Measurements from ENCODE around the gene TMEM143. TPM values are rescaled to one million over a fixed set of nuclear protein-coding genes. Genes with fewer than 3 reads are reported as not detected.

TMEM143 gene
- polyA plus RNA-seq, 3 donors: 1.7 to 11.9 (median 2.1) TPM

GRCh38 chr19:48390188-48391099 lies 26.7 kb upstream of the TMEM143 start:
- intact Hi-C loops (cut with micrococcal nuclease): loop anchor here in 1 of 2 donors (10.0 kb wide), 1 partner anchor 54 kb away; the partner anchor contains the start of gene GRWD1
- Histone ChIP-seq H3K27me3 (ENCODE audit: control insufficient read depth in 2 of 2, insufficient read depth in 2 of 2, low read length in 2 of 2) (peaks cover 25 to 33% of the 10 kb centered on the region in 2 donors), H4K20me1 (ENCODE audit: insufficient read depth, low read length) (peaks cover 5% of the 10 kb centered on the region), H3K4me2 (replicated peaks; ENCODE audit: extremely low read depth, low read length, poor library complexity, severe bottlenecking) (peak overlapping the region; percentile 91), H3K36me3 (replicated peaks in 1 of 2; ENCODE audit: control insufficient read depth in 1 of 2, insufficient read depth in 2 of 2, low read length in 2 of 2) (peaks cover 18 to 41% of the 10 kb centered on the region in 2 donors), H3K4me3 (replicated peaks in 1 of 3; ENCODE audit: low read depth in 2 of 3, low read length in 3 of 3) (peak overlapping the region; percentile 77 to 97 (median 92)), H3K79me2 (ENCODE audit: insufficient read depth, low read length) (peaks cover 21% of the 10 kb centered on the region), H2AFZ (ENCODE audit: insufficient read depth, low read depth, low read length, poor library complexity, severe bottlenecking) (peak overlapping the region; percentile 91), H3K9ac (ENCODE audit: insufficient read depth, low read length, poor library complexity, severe bottlenecking) (peak overlapping the region; percentile 94), H3K9me3 (replicated peaks in 1 of 2; ENCODE audit: control insufficient read depth in 1 of 2, insufficient read depth in 1 of 2, low read length in 2 of 2) (peaks cover 0 to 9% of the 10 kb centered on the region in 2 donors), H3K4me1 (ENCODE audit: control insufficient read depth in 1 of 2, insufficient read depth in 2 of 2, low read length in 2 of 2) (peaks cover 17% of the 10 kb centered on the region in 2 donors), H3K27ac (ENCODE audit: low read depth in 1 of 2, low read length in 2 of 2) (peak overlapping the region; percentile 74 to 89)
- 3% methylated on average over 15 of the region's 24 CpGs for WGBS (ENCODE audit: insufficient coverage)
- DNase-seq: peak; percentile 42 to 66 (median 64)
- H3K27ac Mint-ChIP-seq: peak overlapping the region; percentile 86 to 98 (median 93)
- peak; percentile 41 for TF ChIP-seq CTCF (IDR thresholded peaks at IDR 0.05)
- peaks cover 35 to 40% (median 38%) of the 10 kb centered on the region in 3 donors for H3K27me3 Mint-ChIP-seq (ENCODE audit: low read depth in 3 of 3)
- H3K4me3 Mint-ChIP-seq: peak overlapping the region; percentile 93 to 97
- H3K36me3 Mint-ChIP-seq: peaks cover 33 to 39% of the 10 kb centered on the region in 2 donors
- H3K4me1 Mint-ChIP-seq: peaks cover 12% of the 10 kb centered on the region
- H3K9me3 Mint-ChIP-seq: peaks cover 0 to 25% (median 2%) of the 10 kb centered on the region in 7 donors

GRCh38 chr19:48386981-48387380 lies 23.2 kb upstream of the TMEM143 start:
- H3K9me3 ChIP-seq (replicated peaks in 1 of 2; ENCODE audit: control insufficient read depth in 1 of 2, insufficient read depth in 1 of 2, low read length in 2 of 2): no peaks in the 10 kb centered on the region
- Mint-ChIP-seq H3K27ac (no peak overlapping the region), H3K4me1 (peaks cover 6% of the 10 kb centered on the region), H3K9me3 (peaks cover 0 to 4% (median 0%) of the 10 kb centered on the region in 7 donors), H3K27me3 (ENCODE audit: low read depth in 3 of 3) (peaks cover 4 to 7% (median 4%) of the 10 kb centered on the region in 3 donors), H3K4me3 (no peak overlapping the region), H3K36me3 (peaks cover 62 to 74% of the 10 kb centered on the region in 2 donors)
- no peak overlapping the region for H3K4me2 ChIP-seq (replicated peaks; ENCODE audit: extremely low read depth, low read length, poor library complexity, severe bottlenecking)
- peaks cover 10 to 12% of the 10 kb centered on the region in 2 donors for H3K4me1 ChIP-seq (ENCODE audit: control insufficient read depth in 1 of 2, insufficient read depth in 2 of 2, low read length in 2 of 2)
- no peak overlapping the region for H3K27ac ChIP-seq (ENCODE audit: low read depth in 1 of 2, low read length in 2 of 2)
- DNase-seq: no peak
- no peak for TF ChIP-seq CTCF (IDR thresholded peaks at IDR 0.05)
- H3K9ac ChIP-seq (ENCODE audit: insufficient read depth, low read length, poor library complexity, severe bottlenecking): no peak overlapping the region
- no peaks in the 10 kb centered on the region for H3K27me3 ChIP-seq (ENCODE audit: control insufficient read depth in 2 of 2, insufficient read depth in 2 of 2, low read length in 2 of 2)
- H2AFZ ChIP-seq (ENCODE audit: insufficient read depth, low read depth, low read length, poor library complexity, severe bottlenecking): no peak overlapping the region
- peaks cover 21% of the 10 kb centered on the region for H3K79me2 ChIP-seq (ENCODE audit: insufficient read depth, low read length)
- peaks cover 46 to 76% of the 10 kb centered on the region in 2 donors for H3K36me3 ChIP-seq (replicated peaks in 1 of 2; ENCODE audit: control insufficient read depth in 1 of 2, insufficient read depth in 2 of 2, low read length in 2 of 2)
- intact Hi-C loops (cut with micrococcal nuclease): no loop called here
- H3K4me3 ChIP-seq (replicated peaks in 1 of 3; ENCODE audit: low read depth in 2 of 3, low read length in 3 of 3): no peak overlapping the region
- no CpG with 5 or more reads among the region's 3 CpGs for WGBS (ENCODE audit: insufficient coverage)
- peaks cover 5% of the 10 kb centered on the region for H4K20me1 ChIP-seq (ENCODE audit: insufficient read depth, low read length)

Measured in CD14-positive monocyte (primary cell).